Measurements from ENCODE around the gene PTPN23. TPM values are rescaled to one million over a fixed set of nuclear protein-coding genes. Genes with fewer than 3 reads are reported as not detected.

PTPN23 gene
- total and polyA plus RNA-seq, 2 of the 13 experiments (the other 11 are each of a cell fraction or from before 2014, with no cell fraction given), result 2.3 to 3.7 TPM

- TF ChIP-seq ZNF687 (CRISPR knock-in tag; IDR thresholded peaks at IDR 0.05) (peak; percentile 68), ZNF772 (CRISPR knock-in tag; IDR thresholded peaks at IDR 0.05) (0 out of 2 replicates have a peak, but pooled peaks have one; percentile 33), ZNF124 (CRISPR knock-in tag; IDR thresholded peaks at IDR 0.05) (no peak), BCL6 (CRISPR knock-in tag; IDR thresholded peaks at IDR 0.05) (0 out of 2 replicates have a peak, but pooled peaks have one; percentile 29), NR2F6 (IDR thresholded peaks at IDR 0.05) (peak; percentile 36; the same call in 1 of the 2 replicates), NR2F6 (CRISPR knock-in tag; IDR thresholded peaks at IDR 0.05) (peak; percentile 49; the same call in 1 of the 2 replicates), AGO2 (optimal IDR thresholded peaks at IDR 0.05; ENCODE audit: low read depth, low read length) (peak; percentile 53), ATF4 (CRISPR knock-in tag; IDR thresholded peaks at IDR 0.05) (peak in 1 of 2 experiments; percentile 43; a peak in 1 of 4 replicates), RARA (CRISPR knock-in tag; IDR thresholded peaks at IDR 0.05) (0 out of 2 replicates have a peak, but pooled peaks have one; percentile 30), THAP9 (CRISPR knock-in tag; IDR thresholded peaks at IDR 0.05; ENCODE audit: borderline replicate concordance) (0 out of 2 replicates have a peak, but pooled peaks have one; percentile 28), ZNF230 (CRISPR knock-in tag; IDR thresholded peaks at IDR 0.05) (no peak), GATAD2A (CRISPR knock-in tag; IDR thresholded peaks at IDR 0.05) (0 out of 2 replicates have a peak, but pooled peaks have one; percentile 10), ZNF24 (IDR thresholded peaks at IDR 0.05) (no peak), ATF7 (IDR thresholded peaks at IDR 0.05) (peak; percentile 64), ATF7 (CRISPR knock-in tag; IDR thresholded peaks at IDR 0.05) (no peak), RBM22 (optimal IDR thresholded peaks at IDR 0.05; ENCODE audit: low read length) (peak; percentile 79), ZNF256 (CRISPR knock-in tag; conservative IDR thresholded peaks at IDR 0.05) (no peak), ZNF350 (CRISPR knock-in tag; IDR thresholded peaks at IDR 0.05; ENCODE audit: borderline replicate concordance, low read depth) (0 out of 2 replicates have a peak, but pooled peaks have one; percentile 14), HIVEP1 (CRISPR knock-in tag; IDR thresholded peaks at IDR 0.05) (peak; percentile 53; the same call in 1 of the 2 replicates), FOXA1 (IDR thresholded peaks at IDR 0.05) (no peak), FOXA1 (CRISPR knock-in tag; IDR thresholded peaks at IDR 0.05) (peak; percentile 57), ZNF10 (CRISPR knock-in tag; IDR thresholded peaks at IDR 0.05; ENCODE audit: borderline replicate concordance, low read depth) (no peak), SAP130 (CRISPR knock-in tag; IDR thresholded peaks at IDR 0.05; ENCODE audit: low read depth) (peak; percentile 36; the same call in 1 of the 2 replicates), POLR2AphosphoS5 (IDR thresholded peaks at IDR 0.05; ENCODE audit: low read depth, low read length) (0 out of 2 replicates have a peak, but pooled peaks have one; percentile 13), TBX2 (CRISPR knock-in tag; IDR thresholded peaks at IDR 0.05; ENCODE audit: borderline replicate concordance) (peak; percentile 29; the same call in 1 of the 2 replicates), ZNF30 (CRISPR knock-in tag; IDR thresholded peaks at IDR 0.05) (no peak)
These were observed 33.3 kb downstream of the PTPN23 start (continued) for GRCh38 chr3:47414161-47414564.

Data from HepG2 (cell line).